DMS53 treated with DMSO at 0.1 percent for 48 hours (cell line): ENCODE results near the gene SLCO3A1.

ENCODE experiments used
- DNase-seq: peaks from one replicate; lab custom pipeline; 2025; ENCODE audit not compliant: unreplicated experiment; lab: John Stamatoyannopoulos, UW

SLCO3A1 gene

DNA sequence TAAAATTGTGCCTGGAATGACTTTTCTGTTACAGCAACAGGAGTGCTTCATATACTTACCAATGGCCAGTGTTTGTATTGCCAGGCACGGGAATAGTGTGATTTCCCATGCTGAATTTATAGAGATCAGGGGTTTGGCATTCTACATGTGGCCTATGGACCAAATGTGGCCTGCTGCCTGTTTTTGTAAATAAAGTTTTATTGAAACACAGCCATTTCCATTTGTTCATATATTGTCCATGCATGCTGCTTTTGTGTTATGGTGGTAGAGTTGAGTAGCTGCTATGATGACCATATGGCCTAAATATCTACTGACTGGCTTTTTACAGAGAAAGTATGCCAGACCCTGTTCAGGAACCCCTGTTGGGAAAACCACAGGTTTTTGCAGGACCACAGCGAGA lies 55.6 kb downstream of the SLCO3A1 start:
- DNase-seq, result no peak

DNA sequence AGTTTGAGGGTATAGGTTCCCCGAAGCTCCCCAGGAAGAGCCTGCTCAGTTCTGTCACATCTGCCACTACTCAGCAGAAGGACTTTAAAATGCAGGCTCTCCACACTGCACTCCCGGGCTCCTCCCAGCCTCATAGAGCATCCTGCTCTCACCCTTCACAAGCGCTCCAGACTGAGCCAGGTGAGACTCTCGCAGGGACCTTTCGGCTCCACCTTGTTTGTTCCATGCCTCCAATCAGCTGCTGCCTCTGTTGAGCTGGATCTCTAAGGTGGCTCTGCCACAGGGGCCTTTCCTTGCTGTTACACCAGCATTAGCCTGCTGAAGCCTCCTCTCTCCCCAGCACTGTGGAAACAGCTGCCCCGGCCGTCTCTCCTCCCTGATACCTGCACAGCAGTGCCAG lies 56.1 kb downstream of the SLCO3A1 start:
- peak; percentile 60 for DNase-seq

DNA sequence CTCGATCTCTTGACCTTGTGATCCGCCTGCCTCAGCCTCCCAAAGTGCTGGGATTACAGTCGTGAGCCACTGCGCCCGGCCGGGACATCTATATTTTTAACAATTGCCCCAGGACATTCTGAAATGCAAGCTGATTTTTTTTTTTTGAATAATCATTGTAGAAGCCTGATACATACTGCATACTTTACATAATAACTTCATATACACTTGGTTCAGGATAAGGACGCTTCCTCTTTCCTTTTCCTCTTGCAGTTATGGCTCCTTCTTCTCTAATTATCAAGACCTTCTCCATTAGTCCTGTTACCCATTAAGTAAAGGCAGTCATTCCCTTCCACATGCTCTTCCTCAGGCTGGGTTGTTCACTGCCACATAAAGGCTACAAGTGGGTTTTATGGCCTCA lies 58.3 kb downstream of the SLCO3A1 start:
- no peak for DNase-seq

DNA sequence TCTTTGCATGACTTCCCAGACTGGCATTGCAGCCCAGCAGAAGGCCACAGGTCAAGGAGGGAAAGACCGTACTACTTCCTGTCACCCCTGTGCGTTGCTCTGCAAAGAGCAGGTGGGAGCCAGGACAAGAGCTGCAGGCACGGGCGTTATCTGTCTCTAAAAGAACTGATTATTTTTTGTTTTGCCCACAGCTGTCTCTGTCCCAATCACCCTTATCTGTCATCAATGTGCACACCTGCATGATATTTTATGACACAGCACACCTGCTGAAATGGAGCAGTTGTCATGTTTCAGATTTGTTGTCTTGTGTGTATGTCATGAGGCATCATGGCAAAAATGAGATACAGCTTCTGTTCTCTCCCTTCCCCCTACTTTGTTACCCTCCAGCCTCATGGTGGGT lies 58.8 kb downstream of the SLCO3A1 start:
- peak; percentile 27 for DNase-seq

DNA sequence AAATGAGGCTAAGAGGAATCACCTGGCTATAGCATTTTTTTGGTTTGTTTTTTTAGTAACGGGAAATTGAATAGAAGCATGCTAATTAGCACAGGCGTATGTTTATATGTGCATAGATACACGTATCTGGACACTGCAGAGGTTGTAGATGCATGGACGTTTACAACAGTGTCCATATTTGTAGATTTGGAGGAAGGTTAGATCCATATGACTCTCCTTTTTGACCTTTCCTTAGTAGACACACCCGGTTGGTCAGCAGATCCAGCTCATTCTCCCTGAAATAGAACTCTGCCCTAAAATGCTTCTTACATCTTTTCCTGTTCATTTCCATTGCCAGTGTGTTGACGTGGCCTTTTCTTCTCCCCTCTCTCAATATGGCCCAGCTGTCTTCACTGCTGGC lies 60.1 kb downstream of the SLCO3A1 start:
- no peak for DNase-seq

DNA sequence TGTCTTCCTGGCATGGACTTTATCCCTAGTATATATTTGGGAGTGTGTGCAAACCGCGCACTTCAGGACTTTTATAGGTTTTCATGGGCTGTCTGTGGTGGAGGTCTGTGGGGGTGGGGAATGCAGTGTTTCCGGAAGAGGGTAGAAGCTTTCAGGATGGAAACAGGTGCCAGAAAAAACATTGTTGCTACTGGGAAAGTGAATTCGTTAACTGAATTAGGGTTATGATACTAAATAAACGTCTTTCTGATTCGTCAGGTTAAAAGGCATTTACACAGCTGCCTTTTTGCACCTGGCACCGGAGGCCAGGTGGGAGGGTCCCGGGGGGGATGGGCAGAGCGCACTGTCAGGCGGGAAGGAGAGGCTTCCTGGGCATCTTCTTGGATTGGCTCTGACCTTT lies 62.1 kb downstream of the SLCO3A1 start:
- DNase-seq, result peak; percentile 76

DNA sequence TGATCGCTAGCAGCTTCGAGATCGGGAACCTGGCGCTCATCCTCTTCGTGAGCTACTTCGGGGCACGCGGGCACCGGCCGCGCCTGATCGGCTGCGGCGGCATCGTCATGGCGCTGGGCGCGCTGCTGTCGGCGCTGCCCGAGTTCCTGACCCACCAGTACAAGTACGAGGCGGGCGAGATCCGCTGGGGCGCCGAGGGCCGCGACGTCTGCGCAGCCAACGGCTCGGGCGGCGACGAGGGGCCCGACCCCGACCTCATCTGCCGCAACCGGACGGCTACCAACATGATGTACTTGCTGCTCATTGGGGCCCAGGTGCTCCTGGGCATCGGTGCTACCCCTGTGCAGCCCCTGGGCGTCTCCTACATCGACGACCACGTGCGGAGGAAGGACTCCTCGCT lies 62.5 kb downstream of the SLCO3A1 start:
- DNase-seq, result peak; percentile 76

DNA sequence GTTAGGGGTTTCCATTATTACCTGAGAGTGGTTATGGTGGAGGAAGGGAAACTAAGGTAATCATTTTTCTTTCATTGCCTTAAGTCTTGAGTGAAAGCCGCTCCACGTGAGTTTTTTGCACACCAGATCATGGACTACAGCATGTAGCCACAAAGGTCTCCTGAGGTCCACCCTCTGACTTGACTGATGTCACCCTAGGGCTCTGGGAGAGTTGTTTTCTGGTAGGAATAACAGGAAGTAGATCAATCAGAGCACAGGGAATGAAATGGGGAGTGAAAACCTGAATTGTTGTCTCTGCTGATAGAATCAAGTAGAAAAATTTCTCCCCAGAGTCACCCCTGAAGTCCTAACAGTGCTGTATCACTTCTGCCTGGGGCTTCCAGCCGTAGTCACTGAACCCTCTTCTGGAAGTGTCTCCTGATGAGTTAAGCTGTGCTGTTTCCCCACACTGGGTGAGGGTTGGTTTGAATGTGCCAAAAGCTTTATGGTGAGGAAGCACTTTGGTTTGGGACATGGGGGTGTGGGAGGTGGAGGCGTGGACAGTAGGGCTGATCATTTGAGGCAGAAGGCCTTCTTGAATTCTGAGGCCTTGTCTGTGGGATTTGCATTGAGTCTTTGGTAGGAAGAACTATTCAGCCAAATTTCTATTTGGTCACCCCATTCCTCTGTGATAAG lies 64.3 kb downstream of the SLCO3A1 start:
- no peak for DNase-seq

DNA sequence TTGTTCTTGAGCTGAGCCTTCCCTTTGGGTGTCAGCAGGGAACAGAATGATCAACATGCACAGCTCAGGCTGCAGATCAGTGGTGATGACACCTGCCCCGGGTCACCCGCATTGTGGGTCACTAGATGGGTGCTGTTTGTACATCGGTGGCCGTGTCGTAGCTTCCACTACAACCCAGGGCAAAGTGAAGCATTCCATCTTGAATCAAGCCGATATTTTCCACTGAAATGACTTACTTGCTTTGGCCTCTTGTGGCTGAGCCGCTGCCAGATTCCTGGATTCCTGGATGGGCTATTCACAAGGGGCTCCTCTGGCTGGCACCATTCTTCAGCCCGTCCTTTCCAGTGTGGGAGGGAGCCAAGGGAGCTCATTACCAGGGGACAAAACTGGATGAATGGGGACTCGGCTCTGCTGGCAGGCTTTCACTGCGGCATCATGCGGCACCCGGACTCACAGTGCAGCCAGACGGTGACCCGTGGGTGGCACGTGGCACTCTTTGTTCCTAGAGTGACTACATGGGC lies 65.6 kb downstream of the SLCO3A1 start:
- no peak for DNase-seq

DNA sequence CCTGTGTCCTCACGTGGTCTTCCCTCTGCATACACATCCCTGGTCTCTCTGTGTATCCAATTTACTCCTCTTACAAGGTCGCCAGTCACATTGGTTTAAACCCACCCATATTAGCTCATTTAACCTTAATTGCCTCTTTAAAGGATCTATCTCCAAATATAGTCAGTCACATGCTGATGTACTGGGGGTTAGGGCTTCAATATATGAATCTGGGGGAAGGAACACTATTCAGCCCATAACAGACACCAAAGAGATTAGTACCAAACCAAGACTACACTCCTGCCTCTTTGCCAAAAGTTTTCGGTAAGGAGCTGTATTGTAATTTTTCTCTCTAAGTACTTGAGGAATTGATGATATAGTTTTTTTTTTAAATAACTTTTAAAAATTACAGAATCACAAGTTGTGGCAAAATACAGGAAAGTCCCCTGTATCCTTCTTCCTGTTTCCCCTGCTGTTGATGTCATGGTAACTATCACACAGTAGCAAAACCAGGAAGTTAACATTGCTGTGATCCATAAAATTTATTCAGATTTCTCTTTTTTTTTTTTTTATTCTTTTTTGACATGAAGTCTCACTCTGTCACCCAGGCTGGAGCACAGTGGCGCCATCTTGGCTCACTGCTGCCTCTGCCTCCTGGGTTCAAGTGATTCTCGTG lies 67.8 kb downstream of the SLCO3A1 start:
- no peak for DNase-seq

DNA sequence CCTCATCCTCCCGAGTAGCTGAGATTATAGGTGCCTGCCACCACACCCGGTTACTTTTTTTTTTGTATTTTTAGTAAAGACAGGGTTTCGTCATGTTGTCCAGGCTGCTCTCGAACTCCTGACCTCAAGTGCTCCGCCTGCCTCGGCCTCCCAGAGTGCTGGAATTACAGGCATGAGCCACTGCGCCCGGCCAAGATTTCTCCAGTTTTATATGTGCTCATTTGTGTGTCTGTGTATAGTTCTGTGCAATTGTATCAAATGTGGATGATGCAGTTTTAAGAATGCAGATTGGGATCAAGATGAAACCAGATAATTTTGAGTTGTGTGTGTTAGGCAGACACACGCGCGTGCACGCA lies 68.3 kb downstream of the SLCO3A1 start:
- no peak for DNase-seq

DNA sequence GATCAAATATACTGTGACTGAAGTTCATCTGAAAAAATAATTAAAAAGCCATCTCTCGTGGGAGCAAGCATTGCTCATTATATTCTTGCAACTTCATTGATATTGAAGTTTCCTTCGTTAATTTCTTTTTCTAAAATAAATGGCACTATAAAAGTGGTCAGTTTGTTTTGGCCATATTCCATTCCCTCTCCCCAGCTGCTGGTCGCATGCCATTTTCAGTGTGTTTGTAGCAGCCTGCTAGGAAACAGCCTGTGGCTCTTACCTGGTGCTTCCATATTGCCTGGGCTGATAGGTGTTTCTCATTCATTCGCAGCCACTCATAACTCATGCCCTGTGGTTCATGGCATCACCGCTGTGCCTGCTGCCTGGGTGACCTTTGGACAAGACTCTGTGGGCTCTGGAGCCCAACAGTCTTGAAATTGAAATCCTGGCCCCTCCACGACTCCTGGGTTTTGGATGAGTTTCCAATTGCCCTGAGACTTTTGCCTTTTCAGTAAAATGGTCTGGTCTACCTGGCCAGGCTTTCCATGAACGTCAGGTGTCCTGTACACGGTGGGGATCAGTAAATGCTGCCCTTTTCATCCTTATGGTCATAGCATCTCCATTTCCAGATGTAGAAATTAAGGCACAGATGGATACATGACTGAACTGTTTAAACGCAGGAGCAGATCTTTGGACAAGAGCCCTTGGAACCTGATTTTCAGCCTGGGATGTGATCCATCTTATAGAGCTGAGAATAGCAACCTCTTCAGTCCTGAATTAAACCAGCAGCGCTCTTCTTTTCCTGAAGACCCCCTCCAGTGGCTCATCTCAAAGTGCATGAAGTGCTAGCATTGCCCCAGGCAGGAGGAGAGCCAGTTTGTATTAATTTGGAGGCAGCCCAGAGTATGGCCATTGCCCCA lies 69.4 kb downstream of the SLCO3A1 start:
- DNase-seq, result no peak

DNA sequence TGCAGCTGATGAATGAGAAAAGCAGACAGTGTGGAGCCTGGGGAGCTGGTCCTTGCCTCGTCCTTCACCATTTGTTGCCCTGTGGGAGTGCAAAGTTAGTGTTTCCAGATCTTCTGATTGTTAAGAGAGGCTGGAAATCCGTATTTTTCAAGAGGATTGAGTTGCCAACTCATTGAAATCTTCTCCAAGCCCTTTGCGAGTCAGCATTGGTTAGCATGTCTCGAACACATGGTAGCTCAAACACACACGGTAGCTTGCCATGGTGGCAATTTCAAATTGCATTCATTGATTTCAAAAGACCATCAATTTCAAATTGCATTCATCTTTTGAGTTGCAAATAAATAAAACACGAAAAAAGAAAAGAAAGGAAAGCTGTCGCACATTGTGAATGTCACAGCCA lies 70.7 kb downstream of the SLCO3A1 start:
- no peak for DNase-seq

DNA sequence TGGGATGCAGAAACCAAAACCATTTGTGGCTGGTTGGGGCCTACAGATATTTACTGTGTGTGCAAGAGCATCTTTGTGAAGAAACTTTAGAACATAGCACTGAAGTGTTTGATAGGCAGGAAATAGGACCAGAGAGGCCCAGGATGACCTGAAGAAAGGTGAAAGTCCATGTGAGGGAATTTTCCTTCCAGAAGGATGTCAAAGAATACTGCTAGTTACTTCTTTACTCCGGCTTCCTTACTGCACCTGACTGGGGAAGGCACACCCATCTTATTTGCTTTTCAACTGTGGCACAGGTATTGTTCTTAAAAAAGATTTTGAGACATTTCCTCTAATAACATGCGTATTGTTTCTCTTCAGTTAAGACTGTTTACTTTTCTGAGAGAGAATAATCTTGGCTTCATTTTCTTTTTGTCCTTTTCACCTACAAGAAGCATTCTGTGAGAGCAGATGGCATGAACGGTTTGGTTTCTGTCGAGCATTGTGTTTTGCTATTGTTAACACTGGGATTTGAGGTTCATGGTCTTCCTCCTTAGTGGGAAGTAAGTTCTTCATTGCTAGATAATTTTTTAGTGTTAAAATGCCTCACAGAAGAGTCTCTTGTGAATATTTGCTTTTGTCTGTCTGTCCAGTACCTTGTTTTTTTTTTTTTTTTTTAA lies 71.5 kb downstream of the SLCO3A1 start:
- DNase-seq, result no peak

DNA sequence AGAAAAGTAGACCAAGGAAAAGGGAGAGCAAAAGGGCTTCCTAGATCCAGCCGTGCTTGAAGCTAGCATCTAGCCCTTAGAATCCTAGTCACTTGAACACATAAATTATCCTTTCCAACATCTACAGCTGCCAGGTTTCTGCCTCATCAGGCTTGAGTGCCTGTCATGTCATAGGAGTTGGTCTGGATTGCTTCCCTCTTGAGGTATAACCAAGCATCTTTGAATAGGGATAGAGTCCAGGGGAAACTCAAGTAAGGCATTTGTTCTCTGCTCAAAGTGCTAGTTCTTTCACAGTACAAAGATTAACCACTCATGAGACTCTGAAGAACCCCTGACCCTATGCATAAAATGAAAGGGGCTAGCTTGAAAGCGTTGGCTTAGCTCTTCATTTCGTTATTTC lies 72.3 kb downstream of the SLCO3A1 start:
- peak; percentile 6 for DNase-seq

DNA sequence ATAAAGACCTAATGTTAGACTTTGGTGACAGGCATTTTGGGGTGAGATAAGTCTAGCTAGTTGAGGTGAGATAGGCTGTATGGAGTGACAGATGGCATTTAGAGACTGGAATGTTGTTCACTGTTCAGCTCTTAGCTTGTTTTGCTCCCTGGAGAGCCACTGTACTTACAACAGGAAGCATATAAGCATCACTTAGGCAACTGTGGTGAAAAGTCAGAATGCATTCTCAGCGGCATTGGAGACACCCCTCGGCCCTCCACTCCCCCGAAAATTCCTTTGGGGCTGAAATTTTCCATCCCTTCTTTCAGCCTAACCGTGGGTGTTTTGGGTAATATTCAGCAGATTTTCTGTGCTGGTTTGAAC lies 73.4 kb downstream of the SLCO3A1 start:
- DNase-seq, result no peak

DNA sequence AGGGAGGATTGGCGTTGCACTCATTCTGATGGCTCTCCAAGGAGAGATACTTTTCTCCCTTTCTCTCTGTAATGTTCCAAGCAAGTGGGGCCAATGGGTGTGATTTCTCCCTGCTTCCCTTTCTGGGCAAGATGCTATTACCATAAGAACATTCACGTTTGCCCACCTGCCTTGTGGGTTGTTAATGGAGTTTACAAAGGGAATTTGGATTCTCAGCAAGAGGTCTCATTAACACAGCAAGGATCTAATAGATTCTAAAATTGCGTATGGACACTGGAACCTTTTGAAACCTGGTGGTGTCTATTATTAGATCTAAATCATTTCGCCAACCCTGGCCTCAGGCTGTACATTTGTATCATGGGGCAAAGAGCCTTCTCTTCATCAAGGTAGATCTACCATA lies 74.1 kb downstream of the SLCO3A1 start:
- DNase-seq, result no peak

DNA sequence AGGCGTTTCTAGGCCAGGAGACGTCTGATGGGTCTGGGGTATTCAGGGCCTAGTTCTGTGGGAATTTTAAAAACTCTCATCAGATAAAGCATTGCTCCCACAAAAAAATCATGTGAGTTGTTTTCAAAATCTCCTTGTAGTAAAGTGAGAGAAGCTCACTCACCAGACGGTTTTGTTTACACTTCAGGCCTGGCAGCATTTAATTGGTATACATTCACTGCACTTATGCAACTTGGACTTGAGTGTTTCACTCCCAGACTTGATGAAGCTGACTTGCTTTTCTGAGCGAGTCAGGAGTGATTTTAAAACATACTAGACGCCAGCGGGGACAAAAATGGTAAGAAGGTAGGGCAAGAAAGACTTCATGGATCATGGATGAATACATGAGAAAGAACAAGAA lies 75.2 kb downstream of the SLCO3A1 start:
- DNase-seq, result no peak

DNA sequence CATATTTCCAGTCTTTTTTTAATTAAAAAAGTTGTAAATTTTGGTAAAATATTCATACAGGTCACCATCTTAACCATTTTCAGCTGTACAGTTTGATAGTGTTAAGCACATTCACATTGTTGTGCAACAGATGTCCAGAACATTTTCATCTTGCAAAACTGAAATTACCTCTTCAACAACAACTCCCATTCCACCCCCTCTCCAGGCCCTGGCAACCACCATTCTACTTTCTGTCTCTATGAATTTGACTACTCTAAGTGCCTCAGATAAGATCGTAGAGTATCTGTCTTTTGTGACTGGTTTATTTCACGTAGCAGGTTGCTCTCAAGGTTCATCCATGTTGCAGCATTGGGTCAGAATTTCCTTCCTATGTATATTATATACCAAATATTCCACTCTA lies 76.0 kb downstream of the SLCO3A1 start:
- no peak for DNase-seq

DNA sequence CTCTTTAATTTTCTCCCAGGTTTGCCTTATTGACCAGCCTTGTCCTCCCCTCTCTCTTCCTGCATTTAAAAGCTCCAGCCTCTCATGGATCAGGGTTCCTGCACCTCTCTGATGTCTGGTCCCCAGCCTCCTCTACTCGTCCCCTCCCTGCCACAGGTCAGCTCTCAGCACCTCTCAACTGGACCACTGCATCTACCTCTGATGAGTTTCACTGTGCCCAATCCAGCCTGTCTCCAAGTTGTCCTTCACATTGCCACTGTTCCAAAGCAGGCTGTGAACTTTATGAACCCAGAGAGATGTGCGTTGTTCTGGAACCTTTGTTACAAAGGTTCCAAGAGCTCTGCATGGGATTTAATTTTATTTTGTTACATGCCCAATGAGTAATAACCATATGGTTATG lies 76.6 kb downstream of the SLCO3A1 start:
- DNase-seq, result no peak

DNA sequence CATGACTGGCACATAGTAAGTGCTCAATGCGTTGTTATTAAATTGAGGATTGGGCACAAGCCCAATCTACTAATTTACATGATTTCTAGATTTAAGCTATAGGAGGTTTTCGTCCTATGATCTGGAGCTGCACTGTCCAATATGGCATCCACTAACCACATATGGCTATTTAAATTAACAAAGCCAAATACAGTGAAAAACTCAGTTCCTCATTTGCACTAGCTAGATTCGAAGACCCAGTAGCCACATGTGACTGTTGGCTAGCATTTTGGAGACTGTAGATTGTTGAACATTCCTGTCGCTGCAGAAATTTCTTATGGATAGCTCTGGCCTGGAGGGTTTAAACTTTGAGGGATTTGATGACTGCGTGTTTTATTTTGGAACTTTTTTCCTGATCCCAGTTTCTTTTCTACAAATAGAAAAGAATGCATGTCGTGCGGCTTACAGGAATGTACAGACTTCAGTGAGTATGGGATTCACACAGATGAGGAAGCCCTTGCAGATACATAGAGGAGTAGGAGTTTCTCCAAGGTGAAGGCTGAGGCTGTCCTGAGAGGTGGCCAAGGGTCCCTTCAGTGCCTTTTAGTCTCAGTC lies 82.8 kb downstream of the SLCO3A1 start:
- no peak for DNase-seq
